Ishikawa (cell line): Measurements from ENCODE around the gene MAPKBP1.

Source experiments
- CEBPB ChIP-seq: IDR thresholded peaks from 2 replicates; pipeline ENCODE4 v1.6.1; 2012
- CREB1 ChIP-seq: IDR thresholded peaks from 2 replicates; pipeline ENCODE4 v1.6.1; 2012; ENCODE audit warnings: low read depth
- EGR1 ChIP-seq: IDR thresholded peaks from 2 replicates; pipeline ENCODE4 v1.6.1; 2012
- EP300 ChIP-seq: IDR thresholded peaks from 2 replicates; pipeline ENCODE4 v1.6.1; 2012; ENCODE audit warnings: borderline replicate concordance
- NFIC ChIP-seq: IDR thresholded peaks from 2 replicates; pipeline ENCODE4 v1.6.1; 2012
- RAD21 ChIP-seq: IDR thresholded peaks from 2 replicates; pipeline ENCODE4 v1.6.1; 2012; ENCODE audit warnings: low read depth
- TCF12 ChIP-seq: IDR thresholded peaks from 2 replicates; pipeline ENCODE4 v1.6.1; 2012; ENCODE audit warnings: low read depth
- YY1 ChIP-seq: IDR thresholded peaks from 2 replicates; pipeline ENCODE4 v1.6.1; 2012; ENCODE audit warnings: low read depth
- TF ChIP-seq, protein P1 (sequence below): IDR thresholded peaks from 2 replicates; pipeline ENCODE4 v1.6.1; 2012; ENCODE audit warnings: low read depth, mild to moderate bottlenecking
- TF ChIP-seq, protein P2 (sequence below): IDR thresholded peaks from 2 replicates; pipeline ENCODE4 v1.6.1; 2012

DNA sequence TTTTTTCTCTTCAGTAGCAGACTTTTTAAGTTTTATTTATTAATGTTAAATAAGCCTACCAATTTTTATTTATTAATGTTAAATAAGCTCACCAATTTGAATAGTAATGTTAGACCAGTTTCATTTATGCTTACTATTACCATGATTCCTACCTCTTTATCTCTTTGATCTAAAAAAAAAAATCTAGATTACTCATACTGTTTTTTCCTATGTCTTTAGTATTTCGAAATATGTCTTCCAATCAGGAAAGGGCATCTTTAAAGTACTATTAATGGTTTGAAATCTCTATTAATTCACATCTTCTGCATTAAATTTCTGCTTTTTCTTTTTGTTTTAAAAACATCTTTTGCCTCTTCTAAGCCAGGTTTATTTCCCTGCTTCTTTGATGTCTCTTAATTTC, 27.5 kb upstream of the MAPKBP1 start:
- no peak for TF ChIP-seq EP300
- no peak for TF ChIP-seq RAD21
- TF ChIP-seq CREB1, result no peak
- TF ChIP-seq TCF12, result no peak
- TF ChIP-seq YY1, result no peak
- TF ChIP-seq, protein P1, sequence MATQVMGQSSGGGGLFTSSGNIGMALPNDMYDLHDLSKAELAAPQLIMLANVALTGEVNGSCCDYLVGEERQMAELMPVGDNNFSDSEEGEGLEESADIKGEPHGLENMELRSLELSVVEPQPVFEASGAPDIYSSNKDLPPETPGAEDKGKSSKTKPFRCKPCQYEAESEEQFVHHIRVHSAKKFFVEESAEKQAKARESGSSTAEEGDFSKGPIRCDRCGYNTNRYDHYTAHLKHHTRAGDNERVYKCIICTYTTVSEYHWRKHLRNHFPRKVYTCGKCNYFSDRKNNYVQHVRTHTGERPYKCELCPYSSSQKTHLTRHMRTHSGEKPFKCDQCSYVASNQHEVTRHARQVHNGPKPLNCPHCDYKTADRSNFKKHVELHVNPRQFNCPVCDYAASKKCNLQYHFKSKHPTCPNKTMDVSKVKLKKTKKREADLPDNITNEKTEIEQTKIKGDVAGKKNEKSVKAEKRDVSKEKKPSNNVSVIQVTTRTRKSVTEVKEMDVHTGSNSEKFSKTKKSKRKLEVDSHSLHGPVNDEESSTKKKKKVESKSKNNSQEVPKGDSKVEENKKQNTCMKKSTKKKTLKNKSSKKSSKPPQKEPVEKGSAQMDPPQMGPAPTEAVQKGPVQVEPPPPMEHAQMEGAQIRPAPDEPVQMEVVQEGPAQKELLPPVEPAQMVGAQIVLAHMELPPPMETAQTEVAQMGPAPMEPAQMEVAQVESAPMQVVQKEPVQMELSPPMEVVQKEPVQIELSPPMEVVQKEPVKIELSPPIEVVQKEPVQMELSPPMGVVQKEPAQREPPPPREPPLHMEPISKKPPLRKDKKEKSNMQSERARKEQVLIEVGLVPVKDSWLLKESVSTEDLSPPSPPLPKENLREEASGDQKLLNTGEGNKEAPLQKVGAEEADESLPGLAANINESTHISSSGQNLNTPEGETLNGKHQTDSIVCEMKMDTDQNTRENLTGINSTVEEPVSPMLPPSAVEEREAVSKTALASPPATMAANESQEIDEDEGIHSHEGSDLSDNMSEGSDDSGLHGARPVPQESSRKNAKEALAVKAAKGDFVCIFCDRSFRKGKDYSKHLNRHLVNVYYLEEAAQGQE, result no peak
- no peak for TF ChIP-seq CEBPB
- TF ChIP-seq, protein P2, sequence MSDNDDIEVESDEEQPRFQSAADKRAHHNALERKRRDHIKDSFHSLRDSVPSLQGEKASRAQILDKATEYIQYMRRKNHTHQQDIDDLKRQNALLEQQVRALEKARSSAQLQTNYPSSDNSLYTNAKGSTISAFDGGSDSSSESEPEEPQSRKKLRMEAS, result no peak
- TF ChIP-seq EGR1, result no peak
- TF ChIP-seq NFIC, result no peak
